Esophagus (tissue), 2 donors: ENCODE results near the gene HSF5. TPM values are rescaled to one million over a fixed set of nuclear protein-coding genes. Genes with fewer than 3 reads are reported as not detected.

Source experiments
- H3K27ac ChIP-seq, 2 donors: one replicate each; pipeline ENCODE4 v1.5.1; 2013; ENCODE audit warnings: low read depth in 2 of 2, mild to moderate bottlenecking in 2 of 2, inconsistent platforms in 1 of 2, low read length in 1 of 2, moderate library complexity in 1 of 2
- H3K27me3 ChIP-seq, 2 donors: one replicate each; pipeline ENCODE4 v1.6.1; 2013; ENCODE audit warnings: low read length in 2 of 2, control low read depth in 1 of 2, mild to moderate bottlenecking in 1 of 2; ENCODE audit not compliant: insufficient read depth in 2 of 2, control insufficient read depth in 1 of 2
- H3K36me3 ChIP-seq, 2 donors: one replicate each; pipeline ENCODE4 v1.6.1; 2013; ENCODE audit warnings: low read length in 1 of 2; ENCODE audit not compliant: control insufficient read depth in 2 of 2, insufficient read depth in 2 of 2
- H3K4me1 ChIP-seq, 2 donors: one replicate each; pipeline ENCODE4 v1.6.1; 2013; ENCODE audit warnings: low read length in 1 of 2; ENCODE audit not compliant: control insufficient read depth in 2 of 2, insufficient read depth in 2 of 2
- H3K4me3 ChIP-seq, 2 donors: one replicate each; pipeline ENCODE4 v1.5.1; 2013; ENCODE audit warnings: low read length in 2 of 2, mild to moderate bottlenecking in 2 of 2, low read depth in 1 of 2, moderate library complexity in 1 of 2
- H3K9me3 ChIP-seq, 2 donors: one replicate each; pipeline ENCODE4 v1.6.1; 2013; ENCODE audit warnings: mild to moderate bottlenecking in 2 of 2, low read depth in 1 of 2, low read length in 1 of 2, moderate library complexity in 1 of 2; ENCODE audit not compliant: control insufficient read depth in 2 of 2, insufficient read depth in 1 of 2
- WGBS, 2 donors: extraction: QIAGEN DNeasy Blood & Tissue Kit; methylation state at CpG; one replicate each; pipeline ENCODE4 v1.1.7; 2013; 5-methylcytosine and 5-hydroxymethylcytosine counted together
- polyA plus RNA-seq, 2 donors: library from polyadenylated mRNA; stranded (reverse); fragments of 200-250 nt; gene quantifications; one replicate each; pipeline ENCODE4 v1.2.3, GENCODE V29; 2013
- donor health status: healthy with polysubstance abuse.
- donor health status: Bipolar disorder and iron deficiency.

Gene HSF5
- polyA plus RNA-seq, 2 donors, result 0.01 to 0.02 TPM

DNA sequence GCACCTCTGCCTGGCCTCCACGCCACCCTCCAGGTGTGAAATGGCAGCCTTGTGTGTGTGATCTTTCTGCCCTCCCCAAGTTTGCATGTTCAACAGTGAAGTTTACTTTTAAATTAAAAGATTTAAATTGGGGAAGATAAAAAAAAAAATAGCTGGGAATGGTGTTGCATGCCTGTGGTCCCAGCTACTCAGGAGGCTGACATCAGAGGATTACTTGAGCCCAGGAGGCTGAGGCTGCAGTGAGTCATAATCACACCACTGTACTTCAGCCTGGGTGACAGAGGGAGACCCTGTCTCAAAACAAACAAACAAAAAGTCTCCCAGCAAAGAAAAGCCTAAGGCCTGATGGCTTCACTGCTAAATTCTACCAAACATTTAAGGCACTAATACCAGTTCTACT, 35.5 kb downstream of the HSF5 start:
- Histone ChIP-seq H3K9me3 (no peaks in the 10 kb centered on the region), H3K4me1 (no peaks in the 10 kb centered on the region), H3K4me3 (no peak overlapping the region), H3K27ac (no peak overlapping the region), H3K36me3 (no peaks in the 10 kb centered on the region), H3K27me3 (no peaks in the 10 kb centered on the region)
- 89 to 92% methylated on average over 1 of the region's 1 CpG for WGBS, 2 donors

DNA sequence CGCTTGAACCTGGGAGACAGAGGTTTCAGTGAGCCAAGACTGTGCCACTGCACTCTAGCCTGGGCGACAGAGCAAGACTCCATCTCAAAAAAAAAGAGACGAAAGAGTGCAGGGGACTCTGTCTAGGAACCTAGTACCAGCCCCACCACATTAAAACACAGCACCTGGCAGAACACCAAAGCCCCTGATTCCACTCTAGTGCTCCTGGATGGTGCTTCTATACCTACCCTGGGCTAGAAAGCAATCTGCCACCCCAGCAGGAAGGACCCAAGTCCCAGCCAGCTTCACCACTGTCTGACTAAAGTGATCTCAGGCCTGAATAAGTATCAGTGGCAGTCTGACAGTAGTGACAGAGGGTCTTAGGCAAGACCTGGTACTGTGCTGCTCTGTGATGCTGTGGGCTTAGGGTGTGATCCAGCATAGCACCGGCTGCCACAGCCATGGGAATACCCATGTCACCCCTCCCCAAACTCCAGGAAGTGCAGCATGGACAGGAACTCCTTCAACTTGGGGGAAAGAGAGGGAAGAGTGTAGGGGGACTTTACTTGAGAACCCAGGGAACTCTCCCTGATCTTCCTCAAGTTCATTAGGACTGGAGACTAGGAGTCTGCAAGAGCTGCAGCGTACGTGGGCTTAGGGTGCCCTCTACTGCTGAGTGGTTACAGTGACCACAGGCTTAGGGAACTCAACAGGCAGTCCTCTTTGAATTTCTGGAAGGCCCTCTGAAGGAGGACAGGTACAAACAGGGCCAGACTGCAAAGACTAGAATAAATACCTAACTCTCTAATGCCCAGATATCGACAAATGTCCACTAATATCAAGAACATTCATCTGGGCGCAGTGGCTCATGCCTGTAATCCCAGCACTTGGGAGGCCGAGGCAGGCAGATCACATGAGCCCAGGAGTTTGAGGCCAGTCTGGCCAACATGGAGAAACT, 40.9 kb downstream of the HSF5 start:
- Histone ChIP-seq H3K4me1 (no peaks in the 10 kb centered on the region), H3K36me3 (no peaks in the 10 kb centered on the region), H3K27me3 (no peaks in the 10 kb centered on the region), H3K4me3 (no peak overlapping the region), H3K9me3 (no peaks in the 10 kb centered on the region), H3K27ac (no peak overlapping the region)
- WGBS, 2 donors, result 73 to 74% methylated on average over 9 of the region's 9 CpGs

DNA sequence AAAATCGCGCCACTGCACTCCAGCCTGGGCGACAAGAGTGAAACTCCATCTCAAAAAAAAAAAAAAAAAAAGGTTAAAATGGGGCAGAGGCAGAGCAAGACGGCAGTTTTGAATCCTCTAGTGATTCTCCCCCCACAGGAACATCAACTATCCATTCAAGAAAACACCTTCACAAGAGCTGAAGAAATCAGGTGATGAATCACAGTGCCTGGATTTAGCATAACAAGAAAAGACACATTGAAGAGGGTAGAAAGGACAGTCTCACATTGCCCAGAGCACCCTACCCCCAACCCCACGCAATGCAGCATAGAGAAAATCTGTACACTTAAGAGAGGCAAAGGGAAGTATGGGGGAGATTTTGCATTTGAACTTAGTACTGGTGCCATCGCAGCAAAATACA, 42.1 kb downstream of the HSF5 start:
- H3K27me3 ChIP-seq, result no peaks in the 10 kb centered on the region
- no peaks in the 10 kb centered on the region for H3K4me1 ChIP-seq
- H3K9me3 ChIP-seq, result no peaks in the 10 kb centered on the region
- H3K27ac ChIP-seq, result no peak overlapping the region
- no peaks in the 10 kb centered on the region for H3K36me3 ChIP-seq
- H3K4me3 ChIP-seq, result no peak overlapping the region
- 83 to 85% methylated on average over 6 of the region's 6 CpGs for WGBS, 2 donors

DNA sequence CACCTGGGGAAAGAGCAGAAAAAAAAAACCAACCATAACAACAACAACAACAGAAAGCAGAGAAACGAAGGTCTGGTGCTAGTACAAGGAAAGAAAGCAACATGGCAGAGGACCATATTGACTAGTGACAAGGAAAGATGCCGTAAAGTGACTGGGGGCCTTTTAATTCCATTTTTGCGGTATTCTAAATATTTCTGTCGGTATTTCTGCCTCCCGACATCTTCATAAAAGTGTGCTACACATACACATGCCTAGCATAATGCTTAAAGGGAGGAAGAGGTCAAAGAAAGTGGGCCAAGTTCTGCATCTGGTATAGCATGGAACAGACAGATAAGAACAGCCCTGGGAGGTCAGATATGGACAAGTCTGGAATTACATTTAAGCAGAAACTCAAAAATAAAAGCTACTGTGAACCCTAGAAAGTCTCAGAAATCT, 51.4 kb downstream of the HSF5 start:
- 65 to 70% methylated on average over 5 of the region's 5 CpGs for WGBS, 2 donors

DNA sequence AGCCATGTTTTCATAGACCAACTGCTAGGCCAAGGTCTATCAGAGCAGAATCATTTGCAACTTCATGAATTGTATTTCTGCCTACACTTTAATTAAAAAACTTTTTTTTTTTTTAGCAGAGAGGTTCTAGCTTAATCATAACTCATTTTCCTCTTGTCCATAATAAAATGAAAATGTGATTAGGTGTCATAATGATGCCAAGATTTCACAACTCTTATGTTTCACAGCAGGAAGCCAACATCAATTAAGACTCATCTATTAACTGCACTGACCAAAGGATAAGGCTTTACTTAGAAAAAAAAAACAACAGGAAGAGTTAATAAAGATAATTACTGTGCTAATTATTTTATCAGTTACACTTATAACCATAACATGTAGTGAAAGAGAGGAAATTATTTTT, 52.0 kb downstream of the HSF5 start:
- Histone ChIP-seq H3K27ac (no peak overlapping the region), H3K9me3 (no peaks in the 10 kb centered on the region), H3K4me3 (no peak overlapping the region), H3K36me3 (no peaks in the 10 kb centered on the region), H3K27me3 (peaks cover 0 to 2% of the 10 kb centered on the region in 2 donors), H3K4me1 (no peaks in the 10 kb centered on the region)

More for the DNA sequence above, 51.4 kb downstream of the HSF5 start:
- Histone ChIP-seq H3K27ac (no peak overlapping the region), H3K4me3 (no peak overlapping the region), H3K4me1 (no peaks in the 10 kb centered on the region), H3K36me3 (no peaks in the 10 kb centered on the region), H3K9me3 (no peaks in the 10 kb centered on the region), H3K27me3 (peaks cover 0 to 2% of the 10 kb centered on the region in 2 donors)

DNA sequence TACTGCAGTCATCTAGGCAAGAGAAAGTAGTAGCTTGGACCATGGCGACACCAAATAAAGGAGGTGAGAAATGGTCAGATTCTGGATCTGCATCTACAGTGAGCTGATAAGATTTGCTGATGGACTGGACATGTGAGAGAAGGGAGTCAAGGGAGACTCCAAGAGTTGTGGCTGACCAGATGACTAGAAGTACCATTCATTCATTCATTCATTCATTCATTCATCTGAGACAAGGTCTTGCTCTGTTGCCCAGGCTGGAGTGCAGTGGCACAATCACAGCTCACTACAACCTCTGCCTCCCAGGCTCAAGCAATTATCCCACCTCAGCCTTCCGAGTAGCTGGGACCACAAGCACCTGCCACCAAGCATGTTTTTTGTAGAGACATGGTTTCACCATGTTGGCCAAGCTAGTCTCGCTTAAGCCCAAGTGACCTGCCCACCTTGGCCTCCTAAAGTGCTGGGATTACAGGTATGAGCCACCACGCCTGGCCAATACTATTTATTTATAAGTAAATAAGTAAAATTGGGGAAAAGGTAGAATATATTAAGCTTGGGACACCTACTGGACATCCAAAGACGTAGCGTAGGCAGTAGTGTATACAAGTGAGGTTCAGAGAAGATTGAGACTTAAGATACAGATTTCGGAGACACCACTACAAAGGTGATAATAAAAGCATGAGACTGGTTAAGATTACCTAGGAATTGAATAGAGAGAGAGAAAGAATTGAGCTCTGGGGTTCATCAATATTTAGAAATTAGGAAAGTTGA, 55.2 kb downstream of the HSF5 start:
- Histone ChIP-seq H3K27me3 (peaks cover 0 to 2% of the 10 kb centered on the region in 2 donors), H3K36me3 (no peaks in the 10 kb centered on the region), H3K4me1 (no peaks in the 10 kb centered on the region), H3K27ac (no peak overlapping the region), H3K9me3 (no peaks in the 10 kb centered on the region), H3K4me3 (no peak overlapping the region)
- 86 to 87% methylated on average over 7 of the region's 7 CpGs for WGBS, 2 donors

DNA sequence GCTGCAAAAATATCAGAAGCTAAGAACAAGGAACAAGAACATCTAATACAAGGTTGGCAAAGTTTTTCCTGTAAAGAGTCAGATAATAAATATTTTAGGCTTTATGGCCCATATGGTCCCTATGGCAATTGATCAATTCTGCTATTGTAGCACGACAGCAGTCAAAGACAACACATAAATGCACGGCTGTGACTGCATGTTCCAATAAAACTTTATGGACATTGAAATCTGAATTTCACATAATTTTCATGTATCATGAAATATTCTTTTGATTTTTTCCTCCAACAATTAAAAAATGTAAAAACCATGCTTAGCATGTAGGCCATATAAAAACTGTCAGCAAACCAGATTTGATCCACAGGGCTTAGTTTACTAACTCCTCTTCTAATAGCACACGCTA, 60.4 kb downstream of the HSF5 start:
- Histone ChIP-seq H3K36me3 (no peaks in the 10 kb centered on the region), H3K9me3 (no peaks in the 10 kb centered on the region), H3K4me3 (no peak overlapping the region), H3K27me3 (no peaks in the 10 kb centered on the region), H3K27ac (no peak overlapping the region), H3K4me1 (no peaks in the 10 kb centered on the region)
- 92 to 93% methylated on average over 3 of the region's 3 CpGs for WGBS, 2 donors

DNA sequence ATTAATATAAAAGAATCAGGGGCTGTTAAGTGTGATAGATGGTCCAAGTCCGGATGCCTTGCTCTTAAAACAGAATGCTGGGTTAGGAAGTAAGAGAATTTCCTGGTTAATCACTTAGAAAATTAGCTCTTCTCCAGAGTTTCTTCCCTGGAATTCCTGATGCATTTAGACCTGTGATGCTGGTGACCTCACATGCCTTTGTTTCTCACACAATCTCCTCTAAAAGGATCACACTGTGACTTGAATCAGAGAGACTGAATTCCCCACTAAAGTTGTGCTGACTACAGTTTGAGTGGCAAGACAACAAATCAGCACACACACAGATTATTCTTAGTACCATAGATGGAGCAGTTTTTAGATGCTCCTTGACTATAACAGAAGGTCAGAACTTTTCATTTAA, 66.5 kb downstream of the HSF5 start:
- no peaks in the 10 kb centered on the region for H3K36me3 ChIP-seq
- WGBS, 2 donors, result 64 to 77% methylated on average over 1 of the region's 1 CpG
- H3K9me3 ChIP-seq, result no peaks in the 10 kb centered on the region
- H3K4me1 ChIP-seq, result no peaks in the 10 kb centered on the region
- H3K4me3 ChIP-seq, result no peak overlapping the region
- H3K27ac ChIP-seq, result no peak overlapping the region
- H3K27me3 ChIP-seq, result no peaks in the 10 kb centered on the region

DNA sequence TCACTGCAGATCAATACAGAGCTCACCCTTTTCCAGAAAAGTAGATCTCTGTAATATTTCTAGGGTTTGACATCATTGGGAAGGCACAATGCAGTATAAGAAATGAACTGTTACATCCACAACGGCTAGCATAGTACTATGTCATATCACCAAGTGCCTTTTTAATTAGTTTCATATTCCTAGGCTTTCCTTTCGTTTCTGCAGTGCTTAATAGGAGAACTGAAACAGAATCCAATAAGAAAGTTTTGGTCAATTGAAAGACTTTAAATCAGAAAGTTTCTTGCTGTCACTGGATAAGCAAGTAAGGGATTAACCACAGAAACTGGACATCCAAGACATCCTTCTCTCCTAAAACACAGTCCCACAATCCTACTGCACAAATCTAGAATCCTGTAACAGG, 67.4 kb downstream of the HSF5 start:
- Histone ChIP-seq H3K4me3 (no peak overlapping the region), H3K27ac (no peak overlapping the region), H3K36me3 (no peaks in the 10 kb centered on the region), H3K4me1 (no peaks in the 10 kb centered on the region), H3K27me3 (no peaks in the 10 kb centered on the region), H3K9me3 (no peaks in the 10 kb centered on the region)
- 62 to 64% methylated on average over 2 of the region's 2 CpGs for WGBS, 2 donors
